Stimulated activated CD4-positive, alpha-beta T cell treated with anti-CD3 and anti-CD28 coated beads, Interleukin-12 subunit alpha, Interleukin-12 subunit beta, amount 100 ng/mL, for 48 hours (primary cell): Measurements from ENCODE around the gene PLA2G2F.

Experiments
- DNase-seq, 3 donors: peaks; one replicate each; pipeline ENCODE4 v3.0.0-alpha.2; 2020; ENCODE audit warnings: low read depth in 2 of 3, low spot score in 1 of 3

The PLA2G2F gene

GRCh38 chr1:20188455-20188817, 49.3 kb downstream of the PLA2G2F start:
- no peak for DNase-seq

- no peak for DNase-seq
These were observed 50.5 kb downstream of the PLA2G2F start for GRCh38 chr1:20189664-20190063.

GRCh38 chr1:20190256-20191160, 51.4 kb downstream of the PLA2G2F start:
- DNase-seq: no peak

GRCh38 chr1:20191266-20191825, 52.2 kb downstream of the PLA2G2F start:
- no peak for DNase-seq

- DNase-seq: no peak
These were observed 53.2 kb downstream of the PLA2G2F start for GRCh38 chr1:20192364-20192763.

- no peak for DNase-seq
These were observed 53.8 kb downstream of the PLA2G2F start for GRCh38 chr1:20192871-20193411.

- DNase-seq: no peak
These were observed 55.1 kb downstream of the PLA2G2F start for GRCh38 chr1:20194224-20194623.

- DNase-seq: peak; percentile 52 to 73 (median 65)
These were observed 55.8 kb downstream of the PLA2G2F start for GRCh38 chr1:20194757-20195461.

GRCh38 chr1:20195462-20195780, 56.3 kb downstream of the PLA2G2F start:
- no peak for DNase-seq

- no peak for DNase-seq
These were observed 58.2 kb downstream of the PLA2G2F start for GRCh38 chr1:20197329-20197791.

- no peak for DNase-seq
These were observed 59.2 kb downstream of the PLA2G2F start for GRCh38 chr1:20198296-20198695.

GRCh38 chr1:20198918-20199317, 59.8 kb downstream of the PLA2G2F start:
- DNase-seq: no peak

GRCh38 chr1:20199403-20199802, 60.3 kb downstream of the PLA2G2F start:
- DNase-seq: no peak

- no peak for DNase-seq
These were observed 60.7 kb downstream of the PLA2G2F start for GRCh38 chr1:20199840-20200239.
